SKM-1 treated with dmso at 0.1 percent for 144 hours (cell line): ENCODE measurements around the gene ADCY6.

ENCODE experiments used
- DNase-seq: peaks from one replicate; lab custom pipeline; 2025; ENCODE audit not compliant: unreplicated experiment; lab: John Stamatoyannopoulos, UW

Gene ADCY6

DNA sequence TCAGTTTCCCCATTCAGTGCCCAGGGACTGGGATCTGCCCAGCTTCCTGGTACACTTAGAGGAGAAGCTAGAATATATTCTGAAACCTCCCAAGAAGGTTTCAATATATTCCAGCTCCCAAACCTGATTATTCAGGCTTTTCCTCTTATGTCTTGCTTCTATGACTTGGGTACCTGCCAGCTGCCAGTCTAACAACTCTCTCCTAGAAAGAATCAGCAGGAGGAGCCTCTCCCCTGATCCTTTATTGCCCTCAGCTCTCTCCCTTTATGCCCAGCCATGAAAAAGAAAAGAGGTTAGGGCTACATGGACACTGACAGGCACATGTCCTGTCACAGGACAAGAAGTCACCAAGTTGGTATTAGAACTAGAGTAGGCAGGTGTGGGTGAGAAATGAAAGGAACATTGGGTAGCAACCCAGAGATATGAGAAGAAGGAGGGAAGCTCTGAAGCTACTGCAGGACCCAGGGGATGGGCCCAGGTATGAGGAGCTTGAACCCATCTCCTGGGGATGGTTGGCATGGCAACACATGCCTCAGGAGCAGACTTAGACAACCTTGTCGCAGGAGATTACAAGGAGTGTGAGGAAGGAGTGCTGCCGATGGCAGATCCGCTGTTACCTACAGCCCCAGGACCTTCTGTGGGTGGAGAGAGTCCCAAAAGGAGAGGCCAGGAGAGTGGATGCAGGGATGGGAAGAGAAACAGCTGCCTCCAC, 27.4 kb upstream of the ADCY6 start:
- DNase-seq, result no peak

DNA sequence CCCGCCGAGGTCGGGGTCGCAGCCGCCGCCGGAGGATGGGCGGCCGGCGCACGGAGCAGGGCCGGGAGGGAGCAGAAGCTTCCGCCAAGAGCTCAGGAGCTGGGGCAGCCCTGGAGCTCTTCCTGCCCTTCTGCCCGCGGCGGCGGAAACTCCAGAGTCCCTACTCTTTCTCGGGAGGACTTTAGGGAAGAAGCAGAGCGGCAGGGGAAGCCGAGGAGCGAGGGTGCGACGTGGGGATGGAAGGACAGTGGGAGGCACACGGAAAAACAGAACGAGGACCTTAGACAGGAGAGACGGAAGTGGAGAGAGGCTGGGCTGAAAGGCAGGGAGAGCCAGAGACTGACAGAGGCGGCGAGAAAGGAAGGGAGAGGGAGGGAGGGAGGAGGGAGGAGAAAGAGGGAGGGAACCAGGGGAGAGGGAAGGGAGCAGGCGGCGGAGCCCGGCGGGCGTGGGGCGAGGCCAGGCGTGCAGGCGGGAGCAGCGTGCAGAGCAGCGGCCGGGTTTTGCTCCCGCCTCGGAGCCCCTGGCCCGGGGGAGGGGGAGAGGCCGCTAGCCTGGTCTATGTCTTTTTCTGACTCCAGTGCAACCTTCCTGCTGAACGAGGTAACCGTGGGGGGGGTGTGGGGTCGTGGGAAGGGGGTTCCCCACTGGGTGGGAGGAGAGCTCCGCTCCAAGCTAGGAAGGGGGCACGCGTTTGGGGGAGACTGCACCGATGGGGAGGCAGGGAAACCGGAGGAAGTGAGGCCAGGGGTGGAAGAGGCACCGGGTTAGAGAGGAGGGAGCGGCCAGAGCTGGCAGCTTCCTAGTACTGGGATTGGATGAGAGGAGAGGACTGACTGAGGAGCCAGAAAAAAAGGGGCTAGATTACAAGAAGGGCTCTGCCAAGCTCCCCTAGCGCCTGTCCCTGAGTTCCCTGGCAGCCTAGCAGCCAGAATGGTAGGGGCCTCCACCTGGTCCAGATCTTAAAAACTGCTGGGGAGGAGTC, 26.5 kb upstream of the ADCY6 start:
- peak; percentile 44 for DNase-seq

DNA sequence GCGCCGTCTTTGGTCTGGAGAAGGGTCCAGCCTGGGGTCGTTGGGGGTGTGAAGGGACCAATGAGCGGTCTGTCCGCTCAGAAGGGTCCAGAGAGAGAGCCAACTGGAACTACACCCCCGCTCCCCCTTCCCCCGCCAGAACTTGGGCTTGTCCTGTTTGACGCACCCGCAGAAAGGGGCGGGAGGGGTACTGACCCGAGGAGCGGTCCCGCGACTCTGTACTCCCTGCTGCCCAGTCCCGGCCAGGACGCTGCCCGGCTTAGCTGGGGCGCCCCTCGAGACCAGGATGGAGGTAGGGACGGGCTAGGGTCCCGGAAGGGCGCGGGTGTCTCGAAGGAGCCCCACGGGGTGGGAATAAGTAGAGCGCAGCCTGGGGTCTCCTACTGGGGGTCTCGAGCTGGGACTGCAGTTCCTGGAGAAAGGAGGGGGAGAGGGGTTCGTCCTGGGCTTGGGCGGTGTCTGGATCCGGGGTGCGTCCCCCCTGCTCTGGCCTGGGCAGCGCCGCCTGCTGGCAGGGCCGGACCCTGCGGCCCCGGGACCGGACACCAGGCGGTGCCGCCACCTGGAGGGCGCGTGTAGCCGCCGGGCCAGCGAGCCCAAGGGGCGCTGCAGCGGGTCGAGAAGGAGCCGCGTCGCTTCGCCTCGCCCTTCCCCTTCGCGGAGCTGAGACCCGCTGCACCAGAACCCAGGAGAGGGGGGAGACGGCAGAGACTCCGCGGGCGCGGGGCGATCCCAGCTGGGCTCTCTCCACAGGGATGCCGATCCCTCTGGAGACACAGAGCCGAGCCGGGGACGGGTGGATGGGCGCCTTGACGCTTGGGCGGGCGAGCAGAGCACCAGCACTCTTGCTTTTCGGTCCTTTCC, 25.6 kb upstream of the ADCY6 start:
- no peak for DNase-seq

DNA sequence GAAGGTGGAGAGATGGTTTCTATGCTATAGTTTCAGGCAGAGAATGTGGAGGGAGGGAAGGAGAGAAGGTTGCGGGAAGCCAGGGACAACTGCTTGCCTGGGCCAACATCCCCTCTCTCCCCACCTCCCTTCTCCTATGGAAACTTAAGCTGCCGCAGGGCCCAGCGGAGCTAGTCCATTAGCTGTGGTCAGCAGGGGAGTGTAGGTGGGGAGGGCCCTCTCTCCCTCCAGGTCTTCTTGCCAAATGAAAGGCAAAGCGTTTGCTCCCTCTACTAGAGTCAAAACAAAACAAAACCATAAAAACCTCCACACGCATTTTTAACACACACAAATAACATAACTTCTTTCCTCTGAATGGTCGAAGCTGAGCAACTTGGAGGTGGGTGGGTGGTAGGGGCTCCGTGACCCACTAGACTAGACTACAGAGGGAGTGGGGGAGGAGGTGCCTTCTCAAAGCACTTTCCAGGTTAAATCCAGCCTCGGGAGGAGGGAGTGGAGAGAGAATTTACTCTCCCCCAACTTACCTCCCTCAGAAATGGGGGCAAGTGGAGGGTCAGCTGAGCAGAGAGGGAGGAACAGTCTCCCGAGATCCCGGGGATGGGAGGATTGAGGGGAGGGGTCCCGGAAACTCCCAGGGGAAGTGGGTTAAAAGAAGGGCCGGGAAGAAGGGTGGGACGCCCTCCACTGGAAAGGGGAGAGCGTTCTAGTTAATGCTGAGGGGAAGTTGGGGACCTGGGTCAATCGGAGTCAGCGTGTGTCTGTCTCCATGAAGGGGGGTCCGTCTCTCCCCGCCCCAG, 24.8 kb upstream of the ADCY6 start:
- DNase-seq, result no peak

DNA sequence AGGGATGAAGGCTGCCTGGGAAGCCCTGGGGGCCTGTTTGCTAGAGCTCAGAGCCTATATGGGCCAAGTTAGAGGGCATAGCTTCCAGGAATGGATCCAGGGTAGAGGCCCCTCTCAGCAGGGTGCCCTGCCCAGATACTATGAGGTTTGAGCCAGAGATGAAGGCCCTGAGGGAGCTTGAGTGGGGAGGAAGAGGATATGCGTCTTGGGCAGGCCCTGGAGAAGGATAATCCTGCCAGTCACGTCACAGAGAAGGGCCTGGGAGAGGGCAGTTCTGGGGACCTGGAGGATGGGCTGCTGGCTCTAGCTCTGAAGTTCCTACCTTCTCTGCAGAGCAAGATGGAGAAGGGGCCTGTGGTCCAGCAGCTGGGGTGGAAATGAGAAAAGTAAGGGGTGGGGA, 23.5 kb upstream of the ADCY6 start:
- DNase-seq, result no peak

DNA sequence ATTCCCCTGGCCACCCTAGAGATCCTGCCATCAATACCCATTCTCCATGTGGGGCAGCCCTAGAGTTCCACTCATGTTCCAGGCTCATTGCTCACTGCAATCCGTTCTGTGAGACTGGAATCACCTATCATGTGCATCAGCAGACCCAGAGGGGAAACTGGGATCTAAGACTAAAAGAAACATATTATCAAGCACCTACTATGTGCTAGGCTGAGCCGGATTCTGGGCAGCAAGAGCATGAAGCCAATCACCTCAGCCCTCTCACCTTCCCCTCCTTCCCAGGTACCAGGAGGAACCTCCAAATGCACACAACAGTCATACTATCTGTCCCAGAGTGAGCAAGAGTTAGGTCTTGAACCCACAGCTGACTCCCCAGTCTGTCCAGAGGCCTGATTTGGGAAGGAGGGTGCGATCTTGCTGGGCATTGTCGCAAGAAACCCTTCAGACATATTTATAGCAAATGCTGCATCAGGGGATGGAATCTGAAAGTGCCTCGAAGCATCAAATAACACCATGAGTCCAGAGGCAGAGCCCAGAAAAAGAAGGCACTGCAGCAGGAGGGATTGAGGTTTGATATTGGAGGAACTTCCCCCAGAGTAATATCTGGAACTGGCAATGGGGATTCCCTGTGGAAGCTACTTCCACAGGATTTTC, 22.7 kb upstream of the ADCY6 start:
- no peak for DNase-seq

DNA sequence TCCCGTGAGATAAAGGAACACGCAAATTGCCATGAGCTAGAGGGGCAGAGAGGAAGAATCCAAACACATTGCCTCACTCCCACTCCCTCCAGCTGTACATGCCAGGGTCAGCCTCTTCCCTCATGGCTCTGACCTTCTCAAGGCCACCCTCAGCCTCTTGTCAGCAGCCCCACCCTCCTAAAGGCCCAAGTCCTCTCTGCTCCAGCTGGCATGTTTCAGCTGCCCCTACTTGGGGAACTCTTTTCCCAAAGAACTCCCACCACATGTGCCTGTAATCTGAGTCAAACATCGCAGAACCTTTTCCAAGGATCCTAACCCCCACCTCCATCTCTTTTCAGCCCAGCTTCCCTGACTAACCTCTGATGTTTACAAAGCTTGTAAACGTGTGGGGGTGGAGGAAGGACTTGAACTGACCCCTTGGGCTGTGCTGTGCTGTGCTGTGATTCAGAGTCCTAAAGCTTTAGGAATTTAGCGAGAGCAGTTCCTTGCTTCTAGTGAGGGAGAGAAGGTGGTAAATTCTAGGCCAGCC, 22.1 kb upstream of the ADCY6 start:
- no peak for DNase-seq

DNA sequence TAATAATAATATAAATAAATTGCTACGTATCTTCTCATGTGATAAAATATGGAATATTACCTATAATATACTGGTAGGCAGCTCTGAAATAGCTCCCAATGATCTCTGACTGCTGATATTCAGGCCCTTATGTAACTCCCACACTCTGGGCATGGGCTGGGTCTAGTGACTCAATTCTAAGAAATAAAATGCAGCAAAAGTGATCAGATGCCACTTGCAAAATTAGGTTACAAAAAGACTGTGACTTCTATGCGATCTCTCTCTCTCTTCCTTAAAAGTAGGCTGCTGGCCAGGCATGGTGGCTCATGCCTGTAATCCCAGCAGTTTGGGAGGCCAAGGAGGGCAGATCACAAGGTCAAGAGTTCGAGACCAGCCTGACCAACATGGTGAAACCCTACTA, 19.1 kb upstream of the ADCY6 start:
- DNase-seq, result no peak

DNA sequence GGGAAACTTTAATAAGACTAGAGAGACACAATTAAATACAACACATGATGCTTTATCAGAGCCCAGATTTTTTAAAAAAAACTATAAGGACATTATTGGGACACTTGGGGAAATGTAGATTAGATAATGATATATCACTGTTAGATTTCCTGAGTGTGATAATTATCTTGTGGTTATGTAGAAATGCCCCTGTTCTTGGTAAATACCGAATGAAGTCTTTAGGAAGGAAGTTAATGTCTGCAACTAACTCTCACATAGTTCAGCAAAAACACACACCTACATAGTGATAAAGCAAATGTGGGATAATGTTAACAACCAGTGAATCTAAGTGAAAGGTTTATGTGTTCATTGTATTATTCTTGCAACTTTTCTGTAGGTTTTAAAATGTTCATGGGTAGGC, 14.8 kb upstream of the ADCY6 start:
- no peak for DNase-seq

DNA sequence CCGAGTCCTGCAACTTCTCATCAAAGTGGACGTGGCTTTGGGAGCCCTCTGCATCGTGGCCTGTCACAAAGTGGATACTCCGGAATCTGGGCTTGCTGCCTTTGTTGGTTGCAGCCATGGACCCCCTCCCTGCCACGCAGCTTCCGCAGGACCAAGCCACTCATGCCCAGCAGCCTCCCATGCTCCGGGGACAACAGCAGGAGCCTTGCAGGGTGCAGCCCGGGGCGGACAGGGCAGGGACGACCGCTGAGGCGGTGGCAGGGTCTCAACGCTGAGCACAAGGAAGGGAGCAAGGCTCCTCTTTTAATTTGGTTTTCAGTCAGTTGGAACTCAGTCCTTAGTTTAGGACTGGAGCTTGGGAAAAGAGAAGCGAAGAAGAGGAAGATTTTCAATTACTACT, 12.1 kb upstream of the ADCY6 start:
- DNase-seq, result no peak

DNA sequence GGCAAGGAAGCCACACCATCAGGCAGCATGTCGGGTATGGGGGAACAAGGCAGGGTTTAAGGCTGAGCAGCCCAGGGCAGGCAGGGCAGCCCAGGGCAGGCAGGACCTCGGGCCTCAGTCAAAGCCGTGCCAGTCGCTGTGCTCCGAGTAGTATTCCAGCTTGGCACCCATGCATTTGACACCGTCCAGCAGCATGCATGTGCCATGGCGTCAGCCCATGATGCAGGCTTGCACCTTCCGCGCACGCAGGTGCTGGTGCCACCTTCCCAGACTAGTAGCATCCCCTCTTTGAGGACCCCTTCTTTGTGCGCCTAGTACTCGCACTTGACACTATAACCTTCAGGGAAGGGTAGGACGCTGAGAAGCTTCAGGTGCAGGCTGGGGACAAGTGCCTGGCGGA, 11.6 kb upstream of the ADCY6 start:
- no peak for DNase-seq

DNA sequence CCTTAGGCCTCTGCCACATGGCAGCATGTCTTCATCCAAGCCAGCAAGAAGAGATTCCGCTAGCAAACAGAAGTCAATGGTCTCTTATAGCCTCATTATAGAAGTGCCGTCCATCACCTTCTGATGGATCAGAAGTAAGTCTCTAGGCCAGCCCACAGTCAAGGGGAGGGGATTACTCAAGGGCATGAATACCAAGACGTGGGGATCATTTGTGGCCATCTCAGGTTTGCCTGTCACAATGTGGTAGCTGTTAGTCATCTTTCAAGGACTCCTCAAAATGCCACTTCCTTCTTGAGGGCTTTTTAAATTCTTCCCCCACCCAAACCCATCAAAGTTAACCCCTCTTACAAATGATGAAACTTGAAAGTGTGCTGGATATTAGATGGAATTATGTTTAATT, 8.1 kb upstream of the ADCY6 start:
- DNase-seq, result peak; percentile 13

DNA sequence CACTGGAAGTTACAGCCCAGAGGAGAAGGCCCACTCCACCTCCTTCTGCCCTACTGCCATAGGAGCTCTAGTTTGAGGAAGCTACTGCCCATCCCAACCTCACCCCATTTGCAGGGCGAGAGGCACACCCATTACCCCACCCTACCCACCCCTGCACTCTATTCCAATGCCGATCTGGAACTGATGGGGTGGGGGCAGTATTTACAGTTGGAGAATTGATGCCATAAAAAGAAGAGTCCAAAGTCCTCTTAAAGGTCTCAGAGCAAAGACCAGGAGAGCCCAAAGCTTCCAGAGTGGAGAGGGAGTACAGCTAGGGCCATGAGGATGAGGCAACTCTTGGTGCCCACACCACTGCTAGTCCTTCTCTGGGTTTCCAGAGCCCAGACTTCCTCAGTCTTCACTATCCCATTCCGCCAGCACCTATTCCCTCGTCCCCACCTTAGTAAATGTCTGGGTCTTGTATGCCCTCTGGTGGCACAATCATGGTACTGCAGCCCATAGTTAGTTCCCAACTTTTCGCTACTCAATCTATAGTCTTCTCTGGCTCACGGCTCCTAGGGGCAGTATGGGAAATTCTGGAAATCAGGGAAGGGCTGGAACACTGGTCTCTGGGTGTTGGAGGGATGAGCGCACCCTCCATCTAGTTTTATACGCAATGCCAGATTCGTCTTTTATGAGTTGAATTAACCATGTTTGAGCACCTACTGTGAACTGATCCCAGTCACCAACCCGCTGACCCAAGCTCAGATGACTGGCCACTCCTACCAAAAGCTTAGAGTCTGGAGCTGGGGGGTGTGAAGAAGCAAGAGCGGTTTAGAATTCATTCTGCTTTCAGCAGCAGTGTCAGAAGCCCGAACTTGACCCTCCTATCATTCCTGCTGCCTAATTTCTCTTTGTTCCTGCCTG, 6.9 kb upstream of the ADCY6 start:
- DNase-seq, result peak; percentile 33

DNA sequence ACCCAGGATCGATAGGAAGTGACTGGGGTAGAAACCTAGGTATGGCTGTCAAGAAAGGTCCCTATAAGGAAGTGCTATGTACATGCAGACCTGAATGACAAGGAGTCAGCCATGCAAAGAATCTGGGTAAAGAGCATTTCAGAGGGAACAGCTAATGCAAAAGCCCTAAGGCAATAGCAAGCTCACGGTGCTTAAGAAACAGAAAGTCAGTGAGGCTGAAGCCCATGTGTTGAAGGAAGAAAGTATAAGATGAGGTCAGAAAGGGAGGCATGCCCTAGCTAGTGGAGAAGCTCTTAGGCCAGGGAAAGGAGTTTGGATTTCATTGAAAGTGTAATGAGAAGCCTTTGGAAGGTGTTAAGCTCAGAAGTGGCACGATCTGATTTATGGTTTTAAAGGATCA, 6.0 kb upstream of the ADCY6 start:
- DNase-seq, result no peak

DNA sequence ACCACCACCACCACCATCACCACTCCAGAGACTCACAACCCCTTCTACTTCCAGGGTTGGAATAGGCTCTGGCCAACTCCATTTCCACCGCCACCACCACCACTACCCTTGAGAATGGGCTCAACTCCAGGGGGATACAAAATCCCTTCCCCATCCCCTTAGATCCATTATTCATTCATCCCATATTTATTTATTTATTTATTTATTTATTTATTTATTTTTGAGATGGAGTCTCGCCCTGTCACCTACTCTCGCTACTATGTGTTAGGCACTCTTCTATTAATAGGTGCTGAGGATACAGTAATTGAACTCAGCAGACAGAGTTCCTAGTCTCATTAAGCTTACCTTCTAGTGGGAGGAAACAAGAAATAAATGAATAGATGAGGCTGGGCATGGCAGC, 4.8 kb upstream of the ADCY6 start:
- no peak for DNase-seq

DNA sequence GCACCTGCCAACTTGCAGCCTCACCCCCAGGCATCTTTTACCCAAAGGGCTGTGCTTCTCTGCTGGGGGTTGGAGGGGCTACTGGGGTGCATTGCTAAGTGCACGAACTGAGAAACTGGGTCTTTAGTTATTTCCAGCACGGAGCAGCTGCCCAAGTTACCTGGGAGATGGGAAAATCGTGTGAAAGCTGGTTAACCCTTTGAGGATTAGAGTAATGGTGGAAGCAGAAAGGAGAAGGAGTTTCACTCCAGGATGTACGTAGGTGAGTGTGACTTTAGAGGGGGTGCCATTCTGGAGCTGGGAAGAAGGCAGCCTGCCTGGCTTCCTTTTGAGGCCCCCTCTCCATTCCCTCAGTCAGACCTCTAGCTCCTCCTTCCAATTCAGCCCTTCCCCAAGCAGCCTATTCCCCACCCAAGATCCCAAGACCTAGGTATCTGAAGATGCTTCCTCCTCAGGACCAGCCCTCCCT, 1.0 kb upstream of the ADCY6 start:
- no peak for DNase-seq

DNA sequence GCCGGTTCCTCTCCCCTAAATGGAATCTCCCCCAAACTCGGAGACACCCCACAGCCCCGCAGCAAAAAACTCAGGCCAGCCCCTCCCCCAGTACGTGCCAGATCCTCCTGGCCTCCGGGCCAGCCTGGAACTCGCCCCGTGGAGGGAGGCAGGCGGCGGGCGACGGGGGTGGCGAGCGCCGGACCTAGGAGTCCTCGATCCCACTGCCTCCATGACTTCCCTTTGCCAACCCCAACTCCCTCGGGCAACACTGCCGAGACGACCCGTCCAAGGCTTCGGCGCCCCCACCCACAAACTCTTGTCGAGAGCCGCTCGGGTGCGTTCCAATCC, 400 bp downstream of the ADCY6 start:
- no peak for DNase-seq

DNA sequence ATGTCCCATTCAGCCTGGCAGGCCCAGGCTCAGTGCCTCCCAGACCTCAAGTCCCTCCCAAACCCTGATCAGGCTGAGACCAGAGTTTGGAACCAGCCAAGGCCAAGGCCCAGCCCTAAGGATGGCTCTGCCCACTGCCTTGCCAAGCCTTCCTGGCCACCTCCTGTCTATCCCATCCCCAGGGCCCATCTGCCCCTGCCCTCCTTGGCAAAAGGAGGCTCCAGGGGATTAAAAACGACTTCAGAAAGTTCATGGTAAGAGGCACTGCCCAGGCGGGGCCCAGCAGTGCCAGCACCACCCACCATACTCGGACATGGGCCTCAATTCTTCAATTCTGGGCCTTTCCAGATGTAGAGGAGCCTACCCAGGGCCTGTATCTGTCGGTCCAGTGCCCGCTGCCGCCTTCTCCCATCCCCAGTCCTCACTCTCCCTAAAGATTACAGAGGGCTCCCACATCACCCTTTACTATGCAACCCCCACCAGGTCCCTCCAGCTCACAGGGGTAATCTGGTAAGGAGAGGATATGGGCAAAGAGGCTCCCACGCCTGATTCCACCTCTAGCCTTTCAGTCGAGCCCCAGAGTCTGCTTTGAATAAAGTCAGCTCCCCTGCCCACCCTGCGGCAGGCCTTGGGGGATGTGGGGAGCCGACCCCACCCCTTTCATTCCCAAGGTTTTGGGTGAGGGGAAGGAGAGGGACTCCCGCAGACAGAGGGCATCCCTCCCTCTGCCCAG, 932 bp downstream of the ADCY6 start:
- DNase-seq, result no peak
